IMR-90 (cell line): ENCODE measurements around the gene DESI1. TPM values are rescaled to one million over a fixed set of nuclear protein-coding genes. Genes with fewer than 3 reads are reported as not detected.

Experiments
- ATAC-seq: fragments of 200-7000 bp; cut with Tn5 transposase; 2 replicates; pipeline ENCODE4 v1.9.1; 2020; ENCODE audit warnings: low read depth, mild to moderate bottlenecking, moderate library complexity
- BruUV-seq: library from RNA; stranded (reverse); fragments of 400-500 nt; replicated peaks from 2 replicates; lab custom pipeline; 2021; lab: Mats Ljungman, UMichigan
- CTCF ChIA-PET: fragments of 300-600 bp; formaldehyde crosslinking; extraction: SDS; loops from one replicate; lab custom pipeline; 2021; ENCODE audit warnings: antibody characterized with exemption; lab: Yijun Ruan, JAX
- POLR2A ChIA-PET: fragments of 300-600 bp; sonication (Branson Sonifier 250); formaldehyde crosslinking; loops from one replicate; lab custom pipeline; 2022; ENCODE audit warnings: antibody characterized with exemption; ENCODE audit not compliant: unreplicated experiment; lab: Charles Lee
- DNase-seq: peaks from one replicate; pipeline ENCODE4 v3.0.0; 2013
- H2AFZ ChIP-seq: replicated peaks from 2 replicates; pipeline ENCODE3; 2013; ENCODE audit warnings: low read length, mild to moderate bottlenecking; ENCODE audit not compliant: poor library complexity
- H2AK5ac ChIP-seq: 2 replicates; pipeline ENCODE4 v1.6.1; 2013; ENCODE audit warnings: low read depth, low read length, inconsistent platforms
- H2AK9ac ChIP-seq: replicated peaks from 2 replicates; pipeline ENCODE3; 2013; ENCODE audit warnings: mild to moderate bottlenecking, low read depth, low read length, moderate library complexity; ENCODE audit not compliant: poor library complexity
- H2BK120ac ChIP-seq: 2 replicates; pipeline ENCODE4 v1.6.1; 2013; ENCODE audit warnings: low read depth, low read length, inconsistent platforms
- H2BK15ac ChIP-seq: 3 replicates; pipeline ENCODE4 v1.6.1; 2013; ENCODE audit warnings: low read depth, low read length, inconsistent platforms
- H2BK20ac ChIP-seq: 2 replicates; pipeline ENCODE4 v1.6.1; 2013; ENCODE audit warnings: low read depth, mild to moderate bottlenecking, inconsistent platforms, low read length, moderate library complexity
- H2BK5ac ChIP-seq: 2 replicates; pipeline ENCODE4 v1.6.1; 2013; ENCODE audit warnings: mild to moderate bottlenecking, low read depth, low read length, inconsistent platforms; ENCODE audit not compliant: poor library complexity, severe bottlenecking
- H3K14ac ChIP-seq: replicated peaks from 2 replicates; pipeline ENCODE4 v1.6.1; 2013; ENCODE audit warnings: low read depth, low read length, inconsistent platforms
- H3K18ac ChIP-seq: 2 replicates; pipeline ENCODE4 v1.6.1; 2013; ENCODE audit warnings: low read depth, low read length, control low read depth
- H3K23ac ChIP-seq: 2 replicates; pipeline ENCODE4 v1.6.1; 2013; ENCODE audit warnings: low read depth, low read length, inconsistent platforms
- H3K27ac ChIP-seq: 2 replicates; pipeline ENCODE4 v1.5.1; 2013; ENCODE audit warnings: mild to moderate bottlenecking, control low read depth, low read length; ENCODE audit not compliant: insufficient read depth
- H3K27me3 ChIP-seq: 2 replicates; pipeline ENCODE4 v1.6.1; 2013; ENCODE audit warnings: low read length; ENCODE audit not compliant: control insufficient read depth, insufficient read depth
- H3K36me3 ChIP-seq: 2 replicates; pipeline ENCODE4 v1.6.1; 2013; ENCODE audit warnings: low read length, mixed read lengths; ENCODE audit not compliant: control insufficient read depth, insufficient read depth
- H3K4ac ChIP-seq: 2 replicates; pipeline ENCODE4 v1.6.1; 2013; ENCODE audit warnings: low read depth, low read length, inconsistent platforms
- H3K4me1 ChIP-seq: 2 replicates; pipeline ENCODE4 v1.6.1; 2013; ENCODE audit warnings: low read length, mixed read lengths; ENCODE audit not compliant: control insufficient read depth, insufficient read depth
- H3K4me2 ChIP-seq: 2 replicates; pipeline ENCODE4 v1.6.1; 2013; ENCODE audit warnings: low read depth, mild to moderate bottlenecking, control low read depth, low read length, moderate library complexity
- H3K4me3 ChIP-seq: 2 replicates; pipeline ENCODE4 v1.5.1; 2013; ENCODE audit warnings: low read depth, mild to moderate bottlenecking, control low read depth, low read length, moderate library complexity; ENCODE audit not compliant: insufficient read depth
- H3K56ac ChIP-seq: 2 replicates; pipeline ENCODE4 v1.6.1; 2013; ENCODE audit warnings: low read length, inconsistent platforms; ENCODE audit not compliant: insufficient read depth; ENCODE audit errors: extremely low read depth
- H3K79me1 ChIP-seq, 2 experiments: 2 replicates each; pipeline ENCODE4 v1.6.1; 2013; ENCODE audit warnings: low read length in 2 of 2, inconsistent platforms in 1 of 2, low read depth in 1 of 2
- H3K9ac ChIP-seq: 2 replicates; pipeline ENCODE4 v1.6.1; 2013; ENCODE audit warnings: low read depth, low read length, control low read depth
- H3K9me1 ChIP-seq: 2 replicates; pipeline ENCODE4 v1.6.1; 2013; ENCODE audit warnings: low read length, inconsistent platforms; ENCODE audit not compliant: insufficient read depth
- H3K9me3 ChIP-seq: 2 replicates; pipeline ENCODE4 v1.6.1; 2013; ENCODE audit warnings: low read length; ENCODE audit not compliant: control insufficient read depth, insufficient read depth
- H4K20me1 ChIP-seq: 2 replicates; pipeline ENCODE4 v1.6.1; 2013; ENCODE audit warnings: low read length, inconsistent platforms; ENCODE audit not compliant: insufficient read depth
- H4K5ac ChIP-seq: 2 replicates; pipeline ENCODE4 v1.6.1; 2013; ENCODE audit warnings: mild to moderate bottlenecking, low read depth, low read length, control low read depth
- H4K8ac ChIP-seq, 2 experiments: 2 replicates each; pipeline ENCODE4 v1.6.1; 2013; ENCODE audit warnings: low read depth in 2 of 2, low read length in 2 of 2, control low read depth in 1 of 2, inconsistent platforms in 1 of 2
- H4K91ac ChIP-seq: 2 replicates; pipeline ENCODE4 v1.6.1; 2013; ENCODE audit warnings: low read depth, low read length, inconsistent platforms; ENCODE audit not compliant: insufficient read depth
- BHLHE40 ChIP-seq: fragments of 150-350 bp; IDR thresholded peaks from 2 replicates; pipeline ENCODE4 v1.6.1; 2016; ENCODE audit warnings: mild to moderate bottlenecking, low read depth, low read length
- CEBPB ChIP-seq: IDR thresholded peaks from 2 replicates; pipeline ENCODE4 v1.6.1; 2012; ENCODE audit warnings: low read depth, low read length, improper control_type of control experiment
- CHD1 ChIP-seq: IDR thresholded peaks from 2 replicates; pipeline ENCODE4 v1.6.1; 2012; ENCODE audit warnings: low read depth, low read length, improper control_type of control experiment
- CTCF ChIP-seq: conservative IDR thresholded peaks from 2 replicates; pipeline ENCODE4 v1.5.1; 2012; ENCODE audit warnings: mild to moderate bottlenecking, low read depth, low read length, improper control_type of control experiment
- ELK1 ChIP-seq: fragments of 150-350 bp; IDR thresholded peaks from 2 replicates; pipeline ENCODE4 v1.6.1; 2016; ENCODE audit warnings: low read depth, mild to moderate bottlenecking, low read length, moderate library complexity, borderline replicate concordance
- MAFK ChIP-seq: IDR thresholded peaks from 2 replicates; pipeline ENCODE4 v1.6.1; 2012; ENCODE audit warnings: low read depth, low read length, improper control_type of control experiment
- MAZ ChIP-seq: IDR thresholded peaks from 2 replicates; pipeline ENCODE4 v1.6.1; 2012; ENCODE audit warnings: low read depth, mild to moderate bottlenecking, low read length, improper control_type of control experiment, moderate library complexity, borderline replicate concordance
- NFE2L2 ChIP-seq: fragments of 150-350 bp; IDR thresholded peaks from 2 replicates; pipeline ENCODE4 v1.6.1; 2016; ENCODE audit warnings: low read depth, mild to moderate bottlenecking, low read length
- POLR2A ChIP-seq: IDR thresholded peaks from 2 replicates; pipeline ENCODE4 v1.6.1; 2012; ENCODE audit warnings: mild to moderate bottlenecking, low read depth, low read length
- RAD21 ChIP-seq: IDR thresholded peaks from 2 replicates; pipeline ENCODE4 v1.6.1; 2012; ENCODE audit warnings: low read length, improper control_type of control experiment
- RFX5 ChIP-seq: IDR thresholded peaks from 2 replicates; pipeline ENCODE4 v1.8.0; 2012; ENCODE audit warnings: low read depth, mild to moderate bottlenecking, low read length, moderate library complexity
- SMC3 ChIP-seq: fragments of 150-350 bp; IDR thresholded peaks from 2 replicates; pipeline ENCODE4 v1.6.1; 2016; ENCODE audit warnings: low read depth, mild to moderate bottlenecking, antibody characterized with exemption, low read length, moderate library complexity
- USF2 ChIP-seq: fragments of 150-350 bp; IDR thresholded peaks from 2 replicates; pipeline ENCODE4 v1.6.1; 2017; ENCODE audit warnings: mild to moderate bottlenecking, antibody characterized with exemption, low read length, low read depth
- WGBS, 2 experiments: methylation state at CpG; one replicate each; pipeline versions ENCODE4 v1.1.5 to v1.1.7; 2013; ENCODE audit warnings: missing lambda C conversion rate in 2 of 2; ENCODE audit not compliant: insufficient read length in 1 of 2; ENCODE audit errors: extremely low coverage in 2 of 2; 5-methylcytosine and 5-hydroxymethylcytosine counted together
- dilution Hi-C: fragments of 300-500 bp; cut with HindIII; formaldehyde crosslinking; loops from one replicate; pipeline ENCODE4 v1.14.3; 2018; ENCODE audit warnings: low sequenced_read_pairs; ENCODE audit not compliant: unreplicated experiment
- in situ Hi-C: fragments of 300-500 bp; cut with MboI; formaldehyde crosslinking; loops from 3 replicates; pipeline ENCODE4 v1.14.3; 2019; ENCODE audit warnings: low sequenced_read_pairs, inconsistent platforms, mixed read lengths
- intact Hi-C: fragments of 100-400 bp; cut with micrococcal nuclease; formaldehyde crosslinking; loops from 2 replicates; pipeline ENCODE4 v1.10.0; 2022
- polyA plus RNA-seq, 3 experiments: library from polyadenylated mRNA; depleted of rRNA; stranded (reverse); fragments of >200 nt; gene quantifications; 2 replicates each; pipeline ENCODE4 v1.2.3, GENCODE V29; 2012; ENCODE audit warnings: low replicate concordance in 1 of 3
- total RNA-seq: library from RNA; depleted of rRNA; stranded (reverse); fragments of >200 nt; gene quantifications from 2 replicates; pipeline ENCODE4 v1.2.3, GENCODE V29; 2012

The DESI1 gene
- total and polyA plus RNA-seq, 2 of the 4 experiments (the other 2 are of a cell fraction), result 14.5 to 24.9 TPM

GRCh38 chr22:41596776-41597634 is 23.8 kb downstream of the DESI1 start:
- dilution Hi-C loops, result no loop called here

More at GRCh38 chr22:41596776-41597634, 23.8 kb downstream of the DESI1 start:
- ATAC-seq (peak; percentile 75), DNase-seq (peak; percentile 37)
- no peaks in the 10 kb centered on the region for H3K27me3 ChIP-seq
- peaks cover 11% of the 10 kb centered on the region for H4K20me1 ChIP-seq
- H3K23ac ChIP-seq, result no peak overlapping the region
- peaks cover 0 to 26% of the 10 kb centered on the region in 2 experiments; a peak in 2 of 4 replicates for H3K79me1 ChIP-seq
- H3K4me3 ChIP-seq, result no peak overlapping the region
- no peak overlapping the region for H3K56ac ChIP-seq
- intact Hi-C loops (loop anchor here (1.0 kb wide), 1 partner anchor 64 kb away; no protein-coding TSS in a partner anchor), in situ Hi-C loops (no loop called here)
- TF ChIP-seq USF2 (no peak), MAFK (no peak), CEBPB (no peak), NFE2L2 (no peak), BHLHE40 (no peak), ELK1 (no peak), RAD21 (peak; percentile 86), CHD1 (no peak), POLR2A (no peak), MAZ (no peak), CTCF (peak; percentile 74), SMC3 (peak; percentile 72), RFX5 (no peak)
- no peak overlapping the region for H3K14ac ChIP-seq
- no peak overlapping the region for H3K18ac ChIP-seq
- H3K27ac ChIP-seq, result no peak overlapping the region
- no peak overlapping the region for H3K4me2 ChIP-seq
- no peak overlapping the region for H2BK20ac ChIP-seq
- no TSS peak for BruUV-seq
- no peak overlapping the region for H4K5ac ChIP-seq
- H3K36me3 ChIP-seq, result peaks cover 14% of the 10 kb centered on the region
- H4K8ac ChIP-seq, result peak overlapping the region in 1 of 2 experiments; percentile 75; a peak in 2 of 4 replicates
- peak overlapping the region; percentile 71 for H2BK5ac ChIP-seq
- no peak overlapping the region for H3K9ac ChIP-seq
- no peaks in the 10 kb centered on the region; the same call in 1 of the 2 replicates for H3K9me1 ChIP-seq
- peaks cover 14% of the 10 kb centered on the region for H3K4me1 ChIP-seq
- peak overlapping the region; percentile 91 for H2AK5ac ChIP-seq
- ChIA-PET CTCF (interaction anchor here (0.6 to 1.8 kb wide), 5 partner anchors 8 to 285 kb away, joined by 3 to 7 read pairs (median 5); partner anchors contain the start of gene PMM1), POLR2A (no interaction called here)
- no peaks in the 10 kb centered on the region for H3K9me3 ChIP-seq
- peak overlapping the region; percentile 62; the same call in 1 of the 2 replicates for H3K4ac ChIP-seq
- H2BK15ac ChIP-seq, result peak overlapping the region; percentile 41; the same call in 1 of the 3 replicates
- H2AK9ac ChIP-seq, result peak overlapping the region; percentile 55
- peak overlapping the region; percentile 51 for H2BK120ac ChIP-seq
- WGBS, 2 experiments, result 30% methylated on average over 6 of the region's 13 CpGs; no CpG with 5 or more reads in 1 of the 2 experiments
- 0 out of 2 replicates have a peak overlapping the region, but pooled peaks have one; percentile 18 for H4K91ac ChIP-seq
- peak overlapping the region; percentile 28 for H2AFZ ChIP-seq
